Keratinocyte (primary cell): ENCODE measurements around the gene CHCHD10.

Experiments
- CTCF ChIP-seq, 3 experiments: IDR thresholded peaks in 1 of 3; conservative IDR thresholded peaks in 1 of 3; optimal IDR thresholded peaks in 1 of 3; 2 replicates in 2 of 3; 3 replicates in 1 of 3; pipeline versions ENCODE3 to v1.5.1; 2011; ENCODE audit warnings: low read length in 3 of 3, mild to moderate bottlenecking in 3 of 3, moderate library complexity in 2 of 3, control low read depth in 1 of 3, inconsistent platforms in 1 of 3; ENCODE audit not compliant: insufficient read depth in 2 of 3; ENCODE audit errors: extremely low read depth in 1 of 3
- EZH2 ChIP-seq: IDR thresholded peaks from one replicate; pipeline ENCODE4 v1.6.1; 2012; ENCODE audit warnings: inconsistent platforms, mild to moderate bottlenecking, low read length, moderate library complexity

GRCh38 chr22:23790819-23791737 is 23.3 kb upstream of the CHCHD10 start:
- no peak for TF ChIP-seq CTCF (optimal IDR thresholded peaks at IDR 0.05 in 1 of 3, IDR thresholded peaks at IDR 0.05 in 1 of 3, conservative IDR thresholded peaks at IDR 0.05 in 1 of 3; ENCODE audit: extremely low read depth in 1 of 3, insufficient read depth in 2 of 3, low read length in 3 of 3)
- no peak for TF ChIP-seq EZH2
